GM15510 (cell line): ENCODE measurements around the gene MACROH2A1.

Experiments used
- POLR2A ChIP-seq: IDR thresholded peaks from 3 replicates; pipeline ENCODE4 v1.6.1; 2011; ENCODE audit warnings: borderline replicate concordance; ENCODE audit not compliant: insufficient read length; ENCODE audit errors: extremely low read depth

The MACROH2A1 gene

GRCh38 chr5:135426102-135427082 lies 27.4 kb upstream of the MACROH2A1 start:
- TF ChIP-seq POLR2A: no peak

GRCh38 chr5:135425641-135426040 lies 26.6 kb upstream of the MACROH2A1 start:
- no peak for TF ChIP-seq POLR2A

- no peak for TF ChIP-seq POLR2A
Measured at GRCh38 chr5:135423846-135424168, 24.8 kb upstream of the MACROH2A1 start.

GRCh38 chr5:135423146-135423845 lies 24.3 kb upstream of the MACROH2A1 start:
- no peak for TF ChIP-seq POLR2A

- no peak for TF ChIP-seq POLR2A
Measured at GRCh38 chr5:135422419-135422818, 23.4 kb upstream of the MACROH2A1 start.

GRCh38 chr5:135417083-135417482 lies 18.1 kb upstream of the MACROH2A1 start:
- no peak for TF ChIP-seq POLR2A

- TF ChIP-seq POLR2A: no peak
Measured at GRCh38 chr5:135405082-135405481, 6.1 kb upstream of the MACROH2A1 start.

- no peak for TF ChIP-seq POLR2A
Measured at GRCh38 chr5:135402031-135402430, 3.0 kb upstream of the MACROH2A1 start.

- no peak for TF ChIP-seq POLR2A
Measured at GRCh38 chr5:135400866-135401265, 1.8 kb upstream of the MACROH2A1 start.

GRCh38 chr5:135399794-135400542 lies 937 bp upstream of the MACROH2A1 start:
- TF ChIP-seq POLR2A: no peak

GRCh38 chr5:135398160-135398854 lies 724 bp downstream of the MACROH2A1 start:
- TF ChIP-seq POLR2A: no peak

GRCh38 chr5:135397084-135397483 lies 1.9 kb downstream of the MACROH2A1 start:
- no peak for TF ChIP-seq POLR2A

GRCh38 chr5:135396459-135397055 lies 2.5 kb downstream of the MACROH2A1 start:
- no peak for TF ChIP-seq POLR2A

- TF ChIP-seq POLR2A: no peak
Measured at GRCh38 chr5:135395866-135396265, 3.2 kb downstream of the MACROH2A1 start.
